Fibroblast of lung (primary cell): ENCODE measurements around the gene TOP3A.

Source experiments
- CTCF ChIP-seq, 2 donors: IDR thresholded peaks in 1 of 2; conservative IDR thresholded peaks in 1 of 2; 1 replicate in 1 of 2; 2 replicates in 1 of 2; pipeline ENCODE4 v1.5.1; 2011 to 2012; ENCODE audit warnings: low read length in 2 of 2, control low read depth in 1 of 2, inconsistent platforms in 1 of 2, low read depth in 1 of 2, mild to moderate bottlenecking in 1 of 2
- EZH2 ChIP-seq: IDR thresholded peaks from 2 replicates; pipeline ENCODE4 v1.5.1; 2012; ENCODE audit warnings: low read length, control low read depth, mild to moderate bottlenecking; ENCODE audit errors: missing control alignments

GRCh38 chr17:18258356-18259038, 56.3 kb downstream of the TOP3A start, which contains the start of gene FLII:
- no peak for TF ChIP-seq EZH2
- no peak for TF ChIP-seq CTCF (conservative IDR thresholded peaks at IDR 0.05 in 1 of 2, IDR thresholded peaks at IDR 0.05 in 1 of 2; ENCODE audit: low read depth in 1 of 2, low read length in 2 of 2)
